H9 (cell line): Measurements from ENCODE around the gene SYNE2. TPM values are rescaled to one million over a fixed set of nuclear protein-coding genes. Genes with fewer than 3 reads are reported as not detected.

Experiments used
- DNase-seq: peaks from one replicate; pipeline ENCODE4 v3.0.0-alpha.2; 2017
- H2AFZ ChIP-seq: one replicate; pipeline ENCODE4 v1.6.1; 2013; ENCODE audit warnings: mild to moderate bottlenecking, low read length, control low read depth, moderate library complexity
- H2AK5ac ChIP-seq: 2 replicates; pipeline ENCODE4 v1.6.1; 2013; ENCODE audit warnings: low read length, control low read depth, mixed read lengths; ENCODE audit not compliant: insufficient read length
- H2BK120ac ChIP-seq: one replicate; pipeline ENCODE4 v1.6.1; 2013; ENCODE audit warnings: low read depth, mild to moderate bottlenecking, low read length, control low read depth, inconsistent platforms; ENCODE audit not compliant: poor library complexity, severe bottlenecking
- H2BK12ac ChIP-seq: 2 replicates; pipeline ENCODE4 v1.6.1; 2013; ENCODE audit warnings: low read length, control low read depth, mixed read lengths, low read depth; ENCODE audit not compliant: insufficient read length
- H2BK15ac ChIP-seq: 2 replicates; pipeline ENCODE4 v1.6.1; 2013; ENCODE audit warnings: low read depth, low read length, control low read depth
- H2BK20ac ChIP-seq: one replicate; pipeline ENCODE4 v1.6.1; 2013; ENCODE audit warnings: low read depth, mild to moderate bottlenecking, low read length, control low read depth, inconsistent platforms; ENCODE audit not compliant: poor library complexity, severe bottlenecking
- H2BK5ac ChIP-seq: 2 replicates; pipeline ENCODE4 v1.6.1; 2013; ENCODE audit warnings: low read length, control low read depth, mixed read lengths; ENCODE audit not compliant: insufficient read length
- H3K14ac ChIP-seq: 2 replicates; pipeline ENCODE4 v1.6.1; 2013; ENCODE audit warnings: low read length, control low read depth; ENCODE audit not compliant: insufficient read depth
- H3K18ac ChIP-seq: 2 replicates; pipeline ENCODE4 v1.6.1; 2013; ENCODE audit warnings: low read depth, mild to moderate bottlenecking, mixed read lengths, low read length, control low read depth; ENCODE audit not compliant: insufficient read length
- H3K23ac ChIP-seq: 2 replicates; pipeline ENCODE4 v1.6.1; 2013; ENCODE audit warnings: low read length, control low read depth, mixed read lengths, low read depth; ENCODE audit not compliant: insufficient read length
- H3K23me2 ChIP-seq: 2 replicates; pipeline ENCODE4 v1.6.1; 2013; ENCODE audit warnings: low read depth, mild to moderate bottlenecking, mixed read lengths, low read length, control low read depth; ENCODE audit not compliant: insufficient read length, poor library complexity, severe bottlenecking
- H3K27ac ChIP-seq: 2 replicates; pipeline ENCODE4 v1.5.1; 2013; ENCODE audit warnings: low read length, control low read depth, mixed read lengths, low read depth; ENCODE audit not compliant: insufficient read length
- H3K27me3 ChIP-seq: 2 replicates; pipeline ENCODE4 v1.6.1; 2013; ENCODE audit warnings: low read length, control low read depth, inconsistent platforms; ENCODE audit not compliant: insufficient read depth
- H3K4ac ChIP-seq: 2 replicates; pipeline ENCODE4 v1.6.1; 2013; ENCODE audit warnings: low read depth, mild to moderate bottlenecking, control low read depth, inconsistent platforms, low read length, moderate library complexity
- H3K4me1 ChIP-seq: 2 replicates; pipeline ENCODE4 v1.6.1; 2013; ENCODE audit warnings: low read length, control low read depth, inconsistent platforms; ENCODE audit not compliant: insufficient read depth
- H3K4me2 ChIP-seq: 2 replicates; pipeline ENCODE4 v1.6.1; 2013; ENCODE audit warnings: low read length, control low read depth, mixed read lengths; ENCODE audit not compliant: insufficient read length, insufficient read depth
- H3K56ac ChIP-seq: 2 replicates; pipeline ENCODE4 v1.6.1; 2013; ENCODE audit warnings: low read depth, mild to moderate bottlenecking, mixed read lengths, low read length, control low read depth; ENCODE audit not compliant: insufficient read length
- H3K79me1 ChIP-seq: 2 replicates; pipeline ENCODE4 v1.6.1; 2013; ENCODE audit warnings: low read depth, mild to moderate bottlenecking, moderate library complexity, low read length, control low read depth, inconsistent platforms; ENCODE audit not compliant: insufficient read depth, poor library complexity, severe bottlenecking
- H3K79me2 ChIP-seq: 2 replicates; pipeline ENCODE4 v1.6.1; 2013; ENCODE audit warnings: low read length, control low read depth, inconsistent platforms; ENCODE audit not compliant: insufficient read depth
- H3K9ac ChIP-seq: 2 replicates; pipeline ENCODE4 v1.6.1; 2013; ENCODE audit warnings: low read length, control low read depth, mixed read lengths; ENCODE audit not compliant: insufficient read length; ENCODE audit errors: extremely low read depth
- H3K9me3 ChIP-seq: one replicate; pipeline ENCODE4 v1.6.1; 2013; ENCODE audit warnings: low read depth, low read length, inconsistent platforms; ENCODE audit not compliant: control insufficient read depth
- H3T11ph ChIP-seq: one replicate; pipeline ENCODE4 v1.6.1; 2013; ENCODE audit warnings: mild to moderate bottlenecking, low read length, control low read depth, inconsistent platforms
- H4K20me1 ChIP-seq: one replicate; pipeline ENCODE4 v1.6.1; 2013; ENCODE audit not compliant: control insufficient read depth, insufficient read length, insufficient read depth
- H4K5ac ChIP-seq: 2 replicates; pipeline ENCODE4 v1.6.1; 2013; ENCODE audit warnings: low read depth, mild to moderate bottlenecking, mixed read lengths, low read length, control low read depth; ENCODE audit not compliant: insufficient read length
- H4K8ac ChIP-seq: replicated peaks from 2 replicates; pipeline ENCODE4 v1.6.1; 2013; ENCODE audit warnings: low read length, control low read depth, mixed read lengths, low read depth; ENCODE audit not compliant: insufficient read length
- H4K91ac ChIP-seq: 2 replicates; pipeline ENCODE4 v1.6.1; 2013; ENCODE audit warnings: low read depth, mild to moderate bottlenecking, moderate library complexity, mixed read lengths, low read length, control low read depth; ENCODE audit not compliant: insufficient read length
- H3K27ac Mint-ChIP-seq, 3 experiments: 2 replicates in 2 of 3; 3 replicates in 1 of 3; pipeline ENCODE4 v1.8.0; 2020 to 2021; ENCODE audit warnings: mixed read lengths in 3 of 3, mild to moderate bottlenecking in 1 of 3, moderate library complexity in 1 of 3
- H3K27me3 Mint-ChIP-seq: 2 replicates; pipeline ENCODE4 v1.8.0; 2021; ENCODE audit warnings: low read depth, mild to moderate bottlenecking, moderate library complexity, mixed read lengths
- H3K36me3 Mint-ChIP-seq, 3 experiments: 2 replicates in 2 of 3; 3 replicates in 1 of 3; pipeline ENCODE4 v1.8.0; 2020 to 2021; ENCODE audit warnings: low read depth in 3 of 3, mixed read lengths in 3 of 3; ENCODE audit not compliant: insufficient read depth in 1 of 3
- H3K4me1 Mint-ChIP-seq, 2 experiments: 2 replicates each; pipeline ENCODE4 v1.8.0; 2020; ENCODE audit warnings: mixed read lengths in 2 of 2
- H3K4me3 Mint-ChIP-seq, 2 experiments: 2 replicates in 1 of 2; 3 replicates in 1 of 2; pipeline ENCODE4 v1.8.0; 2020 to 2021; ENCODE audit warnings: mild to moderate bottlenecking in 2 of 2, mixed read lengths in 2 of 2, moderate library complexity in 1 of 2
- H3K9me3 Mint-ChIP-seq, 2 experiments: 2 replicates in 1 of 2; 3 replicates in 1 of 2; pipeline ENCODE4 v1.8.0; 2020; ENCODE audit warnings: mild to moderate bottlenecking in 2 of 2, mixed read lengths in 2 of 2, moderate library complexity in 1 of 2
- CTCF ChIP-seq: fragments of 200-600 bp; sonication (generic); conservative IDR thresholded peaks from 3 replicates; pipeline ENCODE4 v1.8.0; 2021; ENCODE audit warnings: antibody characterized with exemption, mild to moderate bottlenecking
- WGBS: extraction: QIAGEN DNeasy Blood & Tissue Kit; methylation state at CpG from one replicate; pipeline ENCODE4 v1.1.7; 2013; ENCODE audit warnings: missing lambda C conversion rate, low lambda C conversion rate, mixed read lengths; ENCODE audit not compliant: insufficient read length; ENCODE audit errors: extremely low coverage; 5-methylcytosine and 5-hydroxymethylcytosine counted together
- total RNA-seq: library from RNA; stranded (reverse); gene quantifications from 2 replicates; pipeline ENCODE4 v1.2.1, GENCODE V29; 2021

The SYNE2 gene
- total RNA-seq, 1 experiment from 2014 or later = 43.3 TPM

GRCh38 chr14:64249363-64249762, 396.6 kb downstream of the SYNE2 start:
- no peak overlapping the region for H3K18ac ChIP-seq
- no peaks in the 10 kb centered on the region for H3K23me2 ChIP-seq
- no peak overlapping the region for H4K8ac ChIP-seq
- H3K9me3 ChIP-seq = no peaks in the 10 kb centered on the region
- no peak overlapping the region for H2BK15ac ChIP-seq
- no peaks in the 10 kb centered on the region for H3K27me3 ChIP-seq
- Mint-ChIP-seq H3K4me3 (no peak overlapping the region), H3K27ac (no peak overlapping the region), H3K36me3 (no peaks in the 10 kb centered on the region; a peak in 1 of 7 replicates), H3K27me3 (no peaks in the 10 kb centered on the region; the same call in 1 of the 2 replicates), H3K4me1 (peaks cover 0 to 5% of the 10 kb centered on the region in 2 experiments; a peak in 2 of 4 replicates), H3K9me3 (no peaks in the 10 kb centered on the region)
- no peak overlapping the region for H3K27ac ChIP-seq
- no CpG with 5 or more reads among the region's 7 CpGs for WGBS
- H4K20me1 ChIP-seq = no peaks in the 10 kb centered on the region
- no peak overlapping the region for H2AK5ac ChIP-seq
- no peaks in the 10 kb centered on the region for H3K79me1 ChIP-seq
- H2BK20ac ChIP-seq = no peak overlapping the region
- DNase-seq = no peak
- no peak overlapping the region for H3K56ac ChIP-seq
- H3K4ac ChIP-seq = no peak overlapping the region
- H3K9ac ChIP-seq = no peak overlapping the region
- H3T11ph ChIP-seq = no peak overlapping the region
- no peak overlapping the region for H3K23ac ChIP-seq
- no peaks in the 10 kb centered on the region for H3K79me2 ChIP-seq
- no peak overlapping the region for H2BK5ac ChIP-seq
- no peak overlapping the region for H4K5ac ChIP-seq
- H4K91ac ChIP-seq = no peak overlapping the region
- no peak overlapping the region for H3K4me2 ChIP-seq
- H3K4me1 ChIP-seq = no peaks in the 10 kb centered on the region
- H2AFZ ChIP-seq = no peak overlapping the region
- H2BK12ac ChIP-seq = no peak overlapping the region
- no peak for TF ChIP-seq CTCF
- no peak overlapping the region for H3K14ac ChIP-seq
- H2BK120ac ChIP-seq = no peak overlapping the region
